ENCODE measurements around the gene VDAC1. TPM values are rescaled to one million over a fixed set of nuclear protein-coding genes. Genes with fewer than 3 reads are reported as not detected.
"Not testable (repeated sequence)": the region's sequence is repeated elsewhere in the genome, so short reads cannot be mapped to it uniquely, and the experiment has no call there.

VDAC1 gene
- total and polyA plus RNA-seq, 2 donors (not counting 3 experiments of a cell fraction or from before 2014, with no cell fraction given), result 116 to 247 TPM

DNA sequence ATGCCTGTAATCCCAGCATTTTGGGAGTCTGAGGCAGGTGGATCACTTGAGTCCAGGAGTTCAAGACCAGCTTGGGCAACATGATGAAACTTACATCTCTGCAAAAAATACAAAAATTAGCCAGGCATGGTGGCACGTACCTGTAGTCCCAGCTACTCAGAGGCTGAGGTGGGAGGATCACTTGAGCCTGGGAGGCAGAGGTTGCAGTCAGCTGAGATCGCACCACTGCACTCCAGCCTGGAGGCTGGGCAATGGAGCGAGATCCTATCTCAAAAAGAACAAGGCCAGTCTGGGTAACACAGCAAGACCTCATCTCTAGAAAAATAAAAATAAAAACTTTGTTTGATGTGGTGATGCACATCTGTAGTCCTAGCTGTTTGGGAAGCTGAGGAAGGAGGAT, 67.1 kb downstream of the VDAC1 start:
- H3K9ac ChIP-seq (replicated peaks; ENCODE audit: extremely low read depth, insufficient read depth, low read length); H3K9me3 ChIP-seq (replicated peaks; ENCODE audit: control insufficient read depth, insufficient read depth, low read length); FAIRE-seq; POLR2A ChIA-PET; H3K4me2 ChIP-seq (ENCODE audit: insufficient read depth, low read length); BruUV-seq (replicated peaks); H4K20me1 ChIP-seq (replicated peaks; ENCODE audit: control insufficient read depth, extremely low read depth, insufficient read depth, low read length); H3K27me3 ChIP-seq (ENCODE audit: control insufficient read depth in 2 of 2, insufficient read depth in 2 of 2, low read length in 2 of 2); H3K27ac ChIP-seq (ENCODE audit: insufficient read depth, low read depth, low read length); H3K4me3 ChIP-seq (replicated peaks in 1 of 3; ENCODE audit: insufficient read depth in 1 of 3, low read depth in 1 of 3, low read length in 3 of 3); H3K9me1 ChIP-seq (replicated peaks; ENCODE audit: control insufficient read depth, extremely low read depth, insufficient read depth, low read length); H3K4me1 ChIP-seq (ENCODE audit: control insufficient read depth, extremely low read depth, insufficient read depth, low read length); H3K79me2 ChIP-seq (ENCODE audit: control insufficient read depth, insufficient read depth, low read length); DNase-seq (ENCODE audit: low read depth, low spot score); H2AFZ ChIP-seq (ENCODE audit: low read depth, low read length); dilution Hi-C loops (cut with MboI; ENCODE audit: extremely low pct_ligation_motif_present, low sequenced_read_pairs); H3K36me3 ChIP-seq (ENCODE audit: control insufficient read depth in 2 of 2, extremely low read depth in 1 of 2, insufficient read depth in 2 of 2, low read length in 2 of 2); intact Hi-C loops (cut with micrococcal nuclease): not testable (repeated sequence)
- CTCF ChIA-PET, result interaction anchor here (1.3 to 1.7 kb wide), 3 partner anchors 10 to 516 kb away, joined by 3 to 9 read pairs (median 4); no protein-coding TSS in a partner anchor

DNA sequence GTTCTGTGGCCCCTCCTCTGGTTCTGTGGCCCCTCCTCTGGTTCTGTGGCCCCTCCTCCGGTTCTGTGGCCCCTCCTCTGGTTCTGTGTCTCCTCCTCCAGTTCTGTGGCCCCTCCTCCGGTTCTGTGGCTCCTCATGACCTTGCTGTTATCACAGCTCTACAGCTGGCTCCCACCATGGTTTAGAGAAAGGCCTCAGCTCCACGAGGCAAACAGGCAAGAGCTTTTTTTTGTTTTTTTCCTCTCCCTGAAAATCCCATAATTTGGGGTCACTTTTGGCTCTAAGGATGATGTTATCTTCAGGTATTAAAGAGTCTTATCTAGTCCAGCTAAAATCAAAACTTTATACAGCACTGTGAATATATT, 68.1 kb downstream of the VDAC1 start:
- H3K4me2 ChIP-seq (ENCODE audit: insufficient read depth, low read length), result no peak overlapping the region
- H4K20me1 ChIP-seq (replicated peaks; ENCODE audit: control insufficient read depth, extremely low read depth, insufficient read depth, low read length), result no peaks in the 10 kb centered on the region
- H3K9me1 ChIP-seq (replicated peaks; ENCODE audit: control insufficient read depth, extremely low read depth, insufficient read depth, low read length), result no peaks in the 10 kb centered on the region
- DNase-seq (ENCODE audit: low read depth, low spot score), result no peak
- no peaks in the 10 kb centered on the region for H3K79me2 ChIP-seq (ENCODE audit: control insufficient read depth, insufficient read depth, low read length)
- ChIA-PET CTCF (interaction anchor here (1.3 kb wide), 1 partner anchor 513 kb away, joined by 4 read pairs; no protein-coding TSS in a partner anchor), POLR2A (no interaction called here)
- dilution Hi-C loops (cut with MboI; ENCODE audit: extremely low pct_ligation_motif_present, low sequenced_read_pairs) (no loop called here), intact Hi-C loops (cut with micrococcal nuclease) (no loop called here)
- no peak overlapping the region for H2AFZ ChIP-seq (ENCODE audit: low read depth, low read length)
- H3K4me1 ChIP-seq (ENCODE audit: control insufficient read depth, extremely low read depth, insufficient read depth, low read length), result peaks cover 3% of the 10 kb centered on the region
- no peaks in the 10 kb centered on the region for H3K27me3 ChIP-seq (ENCODE audit: control insufficient read depth in 2 of 2, insufficient read depth in 2 of 2, low read length in 2 of 2)
- H3K36me3 ChIP-seq (ENCODE audit: control insufficient read depth in 2 of 2, extremely low read depth in 1 of 2, insufficient read depth in 2 of 2, low read length in 2 of 2), result no peaks in the 10 kb centered on the region
- no peak overlapping the region for H3K9ac ChIP-seq (replicated peaks; ENCODE audit: extremely low read depth, insufficient read depth, low read length)
- FAIRE-seq, result no peak
- no TSS peak for BruUV-seq (replicated peaks)
- H3K4me3 ChIP-seq (replicated peaks in 1 of 3; ENCODE audit: insufficient read depth in 1 of 3, low read depth in 1 of 3, low read length in 3 of 3), result no peak overlapping the region
- H3K27ac ChIP-seq (ENCODE audit: insufficient read depth, low read depth, low read length), result no peak overlapping the region
- no peaks in the 10 kb centered on the region for H3K9me3 ChIP-seq (replicated peaks; ENCODE audit: control insufficient read depth, insufficient read depth, low read length)
- TF ChIP-seq EZH2 (IDR thresholded peaks at IDR 0.05; ENCODE audit: borderline replicate concordance, low read depth, low read length, severe bottlenecking), result no peak
- no peak for TF ChIP-seq POLR2A (IDR thresholded peaks at IDR 0.05; ENCODE audit: low read depth, low read length)
- TF ChIP-seq POLR2AphosphoS5 (IDR thresholded peaks at IDR 0.05; ENCODE audit: insufficient read depth, low read depth, low read length), result no peak
- TF ChIP-seq, protein P1, sequence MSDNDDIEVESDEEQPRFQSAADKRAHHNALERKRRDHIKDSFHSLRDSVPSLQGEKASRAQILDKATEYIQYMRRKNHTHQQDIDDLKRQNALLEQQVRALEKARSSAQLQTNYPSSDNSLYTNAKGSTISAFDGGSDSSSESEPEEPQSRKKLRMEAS (IDR thresholded peaks at IDR 0.05; ENCODE audit: insufficient read depth, insufficient read length), result no peak
- TF ChIP-seq FOS (IDR thresholded peaks at IDR 0.05; ENCODE audit: borderline replicate concordance, insufficient read depth, low read length), result no peak
- TF ChIP-seq JUN (IDR thresholded peaks at IDR 0.05; ENCODE audit: borderline replicate concordance, insufficient read depth, insufficient read length, low read depth), result no peak
- TF ChIP-seq MYC (IDR thresholded peaks at IDR 0.05; ENCODE audit: low read depth, low read length), result no peak
- TF ChIP-seq, protein P2, sequence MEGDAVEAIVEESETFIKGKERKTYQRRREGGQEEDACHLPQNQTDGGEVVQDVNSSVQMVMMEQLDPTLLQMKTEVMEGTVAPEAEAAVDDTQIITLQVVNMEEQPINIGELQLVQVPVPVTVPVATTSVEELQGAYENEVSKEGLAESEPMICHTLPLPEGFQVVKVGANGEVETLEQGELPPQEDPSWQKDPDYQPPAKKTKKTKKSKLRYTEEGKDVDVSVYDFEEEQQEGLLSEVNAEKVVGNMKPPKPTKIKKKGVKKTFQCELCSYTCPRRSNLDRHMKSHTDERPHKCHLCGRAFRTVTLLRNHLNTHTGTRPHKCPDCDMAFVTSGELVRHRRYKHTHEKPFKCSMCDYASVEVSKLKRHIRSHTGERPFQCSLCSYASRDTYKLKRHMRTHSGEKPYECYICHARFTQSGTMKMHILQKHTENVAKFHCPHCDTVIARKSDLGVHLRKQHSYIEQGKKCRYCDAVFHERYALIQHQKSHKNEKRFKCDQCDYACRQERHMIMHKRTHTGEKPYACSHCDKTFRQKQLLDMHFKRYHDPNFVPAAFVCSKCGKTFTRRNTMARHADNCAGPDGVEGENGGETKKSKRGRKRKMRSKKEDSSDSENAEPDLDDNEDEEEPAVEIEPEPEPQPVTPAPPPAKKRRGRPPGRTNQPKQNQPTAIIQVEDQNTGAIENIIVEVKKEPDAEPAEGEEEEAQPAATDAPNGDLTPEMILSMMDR (IDR thresholded peaks at IDR 0.05; ENCODE audit: extremely low read depth in 1 of 2, insufficient read depth in 1 of 2, low read depth in 1 of 2, low read length in 2 of 2), result no peak
- TF ChIP-seq GATA2 (IDR thresholded peaks at IDR 0.05; ENCODE audit: insufficient read depth, insufficient read length, low read depth, low read length), result no peak

DNA sequence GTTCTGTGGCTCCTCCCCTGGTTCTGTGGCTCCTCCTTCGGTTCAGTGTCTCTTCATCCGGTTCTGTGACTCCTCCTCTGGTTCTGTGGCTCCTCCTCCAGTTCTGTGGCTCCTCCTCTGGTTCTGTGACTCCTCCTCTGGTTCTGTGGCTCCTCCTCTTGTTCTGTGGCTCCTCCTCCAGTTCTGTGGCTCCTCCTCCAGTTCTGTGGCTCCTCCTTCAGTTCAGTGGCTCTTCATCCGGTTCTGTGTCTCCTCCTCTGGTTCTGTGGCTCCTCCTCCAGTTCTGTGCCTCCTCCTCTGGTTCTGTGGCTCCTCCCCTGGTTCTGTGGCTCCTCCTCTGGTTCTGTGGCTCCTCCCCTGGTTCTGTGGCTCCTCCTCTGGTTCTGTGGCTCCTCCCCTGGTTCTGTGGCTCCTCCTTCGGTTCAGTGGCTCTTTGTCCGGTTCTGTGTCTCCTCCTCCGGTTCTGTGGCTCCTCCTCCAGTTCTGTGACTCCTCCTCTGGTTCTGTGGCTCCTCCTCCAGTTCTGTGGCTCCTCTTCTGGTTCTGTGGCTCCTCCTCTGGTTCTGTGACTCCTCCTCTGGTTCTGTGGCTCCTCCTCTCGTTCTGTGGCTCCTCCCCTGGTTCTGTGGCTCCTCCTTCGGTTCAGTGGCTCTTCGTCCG, 68.7 kb downstream of the VDAC1 start:
- H3K4me3 ChIP-seq (replicated peaks in 1 of 3; ENCODE audit: insufficient read depth in 1 of 3, low read depth in 1 of 3, low read length in 3 of 3); intact Hi-C loops (cut with micrococcal nuclease): not testable (repeated sequence)
- CTCF ChIA-PET, result interaction anchor here (1.3 kb wide), 1 partner anchor 513 kb away, joined by 4 read pairs; no protein-coding TSS in a partner anchor

More for the DNA sequence above, 68.7 kb downstream of the VDAC1 start:
- H3K9me1 ChIP-seq (replicated peaks; ENCODE audit: control insufficient read depth, extremely low read depth, insufficient read depth, low read length); BruUV-seq (replicated peaks); H3K4me2 ChIP-seq (ENCODE audit: insufficient read depth, low read length); H3K9ac ChIP-seq (replicated peaks; ENCODE audit: extremely low read depth, insufficient read depth, low read length); H3K36me3 ChIP-seq (ENCODE audit: control insufficient read depth in 2 of 2, extremely low read depth in 1 of 2, insufficient read depth in 2 of 2, low read length in 2 of 2); dilution Hi-C loops (cut with MboI; ENCODE audit: extremely low pct_ligation_motif_present, low sequenced_read_pairs); FAIRE-seq; H3K9me3 ChIP-seq (replicated peaks; ENCODE audit: control insufficient read depth, insufficient read depth, low read length); H2AFZ ChIP-seq (ENCODE audit: low read depth, low read length); H3K4me1 ChIP-seq (ENCODE audit: control insufficient read depth, extremely low read depth, insufficient read depth, low read length); H3K27ac ChIP-seq (ENCODE audit: insufficient read depth, low read depth, low read length); DNase-seq (ENCODE audit: low read depth, low spot score); POLR2A ChIA-PET; H3K27me3 ChIP-seq (ENCODE audit: control insufficient read depth in 2 of 2, insufficient read depth in 2 of 2, low read length in 2 of 2); H4K20me1 ChIP-seq (replicated peaks; ENCODE audit: control insufficient read depth, extremely low read depth, insufficient read depth, low read length); H3K79me2 ChIP-seq (ENCODE audit: control insufficient read depth, insufficient read depth, low read length): not testable (repeated sequence)

Measured in endothelial cell of umbilical vein (primary cell).